Muscle layer of duodenum (tissue), 2 donors: ENCODE results near the gene PDE4A.
"Not testable (repeated sequence)": the region's sequence is repeated elsewhere in the genome, so short reads cannot be mapped to it uniquely, and the experiment has no call there.

ENCODE experiments used
- H3K27ac ChIP-seq: one replicate; pipeline ENCODE4 v1.7.0; 2013; ENCODE audit warnings: mild to moderate bottlenecking, low read length
- H3K27me3 ChIP-seq: one replicate; pipeline ENCODE4 v1.7.0; 2013; ENCODE audit warnings: low read depth, mild to moderate bottlenecking, control low read depth, low read length
- H3K36me3 ChIP-seq, 2 donors: one replicate each; pipeline ENCODE4 v1.7.0; 2013; ENCODE audit warnings: low read length in 2 of 2, control low read depth in 1 of 2, mild to moderate bottlenecking in 1 of 2; ENCODE audit not compliant: insufficient read depth in 2 of 2, control insufficient read depth in 1 of 2
- H3K4me1 ChIP-seq, 2 donors: one replicate each; pipeline ENCODE4 v1.7.0; 2013; ENCODE audit warnings: low read length in 2 of 2, mild to moderate bottlenecking in 2 of 2, control low read depth in 1 of 2, moderate library complexity in 1 of 2; ENCODE audit not compliant: insufficient read depth in 2 of 2, control insufficient read depth in 1 of 2
- H3K4me3 ChIP-seq, 2 donors: one replicate each; pipeline ENCODE4 v1.7.0; 2013; ENCODE audit warnings: low read length in 2 of 2, low read depth in 1 of 2, mild to moderate bottlenecking in 1 of 2
- H3K9me3 ChIP-seq, 2 donors: one replicate each; pipeline ENCODE4 v1.7.0; 2013; ENCODE audit warnings: low read length in 2 of 2, control low read depth in 1 of 2, mild to moderate bottlenecking in 1 of 2; ENCODE audit not compliant: control insufficient read depth in 1 of 2
- donor health status: healthy.

Gene PDE4A

DNA sequence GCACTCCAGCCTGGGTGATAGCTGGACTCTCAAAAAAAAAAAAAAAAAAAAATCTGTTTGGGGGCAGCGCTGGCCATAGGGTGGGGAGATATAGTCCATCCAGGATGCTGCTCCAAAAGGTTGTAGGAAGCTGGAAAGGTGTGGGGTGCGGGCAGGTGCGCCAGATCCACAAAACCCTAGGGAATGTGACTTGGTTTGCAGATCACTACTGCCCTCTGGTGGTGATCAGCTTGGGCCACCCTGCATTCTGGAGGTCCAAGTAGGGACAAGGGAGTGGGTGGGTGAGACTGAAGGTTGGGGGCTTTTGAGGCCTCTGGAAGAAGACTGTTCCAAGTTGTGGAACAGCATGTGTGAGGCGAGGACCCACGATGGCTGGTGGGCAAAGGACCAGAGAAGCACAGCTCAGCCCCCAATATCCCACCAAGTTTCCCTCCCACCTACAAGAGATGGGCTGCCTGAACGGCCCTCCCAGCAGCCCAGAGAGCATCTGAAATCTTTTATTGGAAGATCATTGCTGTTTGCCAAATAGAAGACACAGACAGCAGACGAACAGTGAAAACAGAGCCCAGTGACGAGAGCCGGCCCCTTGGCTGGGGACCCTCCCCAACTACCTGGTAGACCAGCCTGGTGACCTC, 29.6 kb upstream of the PDE4A start:
- H3K4me3 ChIP-seq, result no peak overlapping the region
- H3K9me3 ChIP-seq, result no peaks in the 10 kb centered on the region
- peaks cover 14 to 42% of the 10 kb centered on the region in 2 donors for H3K36me3 ChIP-seq
- H3K27ac ChIP-seq, result no peak overlapping the region
- no peaks in the 10 kb centered on the region for H3K27me3 ChIP-seq
- H3K4me1 ChIP-seq, result peaks cover 0 to 7% of the 10 kb centered on the region in 2 donors

GRCh38 chr19:10392120-10392519, 28.2 kb upstream of the PDE4A start:
- H3K4me1 ChIP-seq, result peaks cover 0 to 7% of the 10 kb centered on the region in 2 donors
- H3K27ac ChIP-seq, result no peak overlapping the region
- no peaks in the 10 kb centered on the region for H3K27me3 ChIP-seq
- no peak overlapping the region for H3K4me3 ChIP-seq
- H3K9me3 ChIP-seq, result no peaks in the 10 kb centered on the region
- H3K36me3 ChIP-seq, result peaks cover 14 to 46% of the 10 kb centered on the region in 2 donors

GRCh38 chr19:10393137-10393536, 27.2 kb upstream of the PDE4A start:
- H3K4me1 ChIP-seq, result peaks cover 0 to 7% of the 10 kb centered on the region in 2 donors
- no peak overlapping the region for H3K4me3 ChIP-seq
- no peaks in the 10 kb centered on the region for H3K27me3 ChIP-seq
- H3K36me3 ChIP-seq, result peaks cover 14 to 46% of the 10 kb centered on the region in 2 donors
- no peaks in the 10 kb centered on the region for H3K9me3 ChIP-seq
- no peak overlapping the region for H3K27ac ChIP-seq

DNA sequence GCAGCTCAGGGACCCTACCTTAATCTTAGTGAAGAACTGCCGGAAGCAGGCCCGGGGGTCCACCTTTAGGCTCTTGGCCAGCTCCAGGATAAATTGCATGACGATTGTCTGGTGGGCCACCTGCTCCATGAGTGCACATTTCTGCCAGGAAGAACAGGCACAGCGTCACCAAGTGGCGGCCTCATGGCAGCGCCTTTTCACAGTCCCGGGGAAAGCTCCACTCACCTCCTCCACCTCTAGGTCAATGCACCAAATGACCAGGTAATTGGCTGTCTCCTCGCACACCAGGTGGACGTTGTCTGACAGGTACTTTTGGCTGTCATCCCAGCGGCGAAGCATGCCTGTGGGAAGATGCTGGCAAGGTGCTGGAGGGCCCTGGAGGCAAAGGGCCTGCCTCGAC, 25.3 kb upstream of the PDE4A start:
- H3K36me3 ChIP-seq, result peaks cover 22 to 46% of the 10 kb centered on the region in 2 donors

DNA sequence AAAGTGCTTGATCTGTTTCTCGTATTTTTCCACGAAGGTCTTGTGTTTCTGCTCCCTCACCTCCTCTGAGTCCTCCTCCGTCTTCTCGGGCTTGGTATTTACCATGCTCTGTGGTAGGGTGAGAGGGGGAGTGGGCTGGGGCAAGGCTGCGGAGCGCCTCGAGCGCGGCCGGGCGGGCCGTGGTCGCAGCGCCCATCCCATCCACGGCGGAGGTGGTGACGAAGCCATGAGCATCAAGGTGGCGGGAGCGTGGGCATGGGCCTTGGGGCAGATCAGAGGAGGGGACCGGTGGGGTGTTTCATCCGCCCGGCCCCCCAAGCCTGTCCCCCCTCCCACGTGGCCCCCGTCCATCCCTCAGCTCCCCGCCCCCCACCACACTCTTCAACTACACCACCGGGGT, 24.9 kb upstream of the PDE4A start:
- no peaks in the 10 kb centered on the region for H3K27me3 ChIP-seq
- H3K9me3 ChIP-seq, result no peaks in the 10 kb centered on the region
- H3K36me3 ChIP-seq, result peaks cover 22 to 46% of the 10 kb centered on the region in 2 donors
- H3K4me3 ChIP-seq, result no peak overlapping the region
- H3K27ac ChIP-seq, result no peak overlapping the region
- peaks cover 0 to 4% of the 10 kb centered on the region in 2 donors for H3K4me1 ChIP-seq

More for the DNA sequence above, 25.3 kb upstream of the PDE4A start:
- H3K4me3 ChIP-seq, result no peak overlapping the region
- no peaks in the 10 kb centered on the region for H3K27me3 ChIP-seq
- no peak overlapping the region for H3K27ac ChIP-seq
- no peaks in the 10 kb centered on the region for H3K9me3 ChIP-seq
- peaks cover 0 to 2% of the 10 kb centered on the region in 2 donors for H3K4me1 ChIP-seq

DNA sequence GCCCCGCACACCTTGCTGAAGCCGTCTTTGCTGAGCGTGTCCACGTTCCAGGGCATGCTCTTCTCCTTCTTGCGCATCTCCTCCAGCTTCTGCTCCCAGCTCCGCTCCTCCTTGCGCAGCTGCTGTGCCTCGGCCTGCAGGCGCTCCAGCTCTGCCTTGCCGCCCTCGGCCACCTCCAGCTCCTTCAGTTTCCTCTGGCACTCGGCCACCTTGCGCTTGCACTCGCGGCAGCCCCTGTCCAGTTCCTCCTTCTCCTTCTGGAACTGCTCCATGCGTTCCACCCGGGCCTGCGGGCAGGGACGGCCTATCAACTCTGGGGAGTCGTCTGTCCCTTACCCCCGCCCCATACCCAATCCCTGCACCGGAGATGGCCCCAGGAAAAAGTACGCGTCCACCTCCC, 24.4 kb upstream of the PDE4A start:
- peaks cover 0 to 7% of the 10 kb centered on the region in 2 donors for H3K4me1 ChIP-seq
- no peak overlapping the region for H3K4me3 ChIP-seq
- no peak overlapping the region for H3K27ac ChIP-seq
- H3K27me3 ChIP-seq, result no peaks in the 10 kb centered on the region
- peaks cover 22 to 44% of the 10 kb centered on the region in 2 donors for H3K36me3 ChIP-seq
- H3K9me3 ChIP-seq, result no peaks in the 10 kb centered on the region

DNA sequence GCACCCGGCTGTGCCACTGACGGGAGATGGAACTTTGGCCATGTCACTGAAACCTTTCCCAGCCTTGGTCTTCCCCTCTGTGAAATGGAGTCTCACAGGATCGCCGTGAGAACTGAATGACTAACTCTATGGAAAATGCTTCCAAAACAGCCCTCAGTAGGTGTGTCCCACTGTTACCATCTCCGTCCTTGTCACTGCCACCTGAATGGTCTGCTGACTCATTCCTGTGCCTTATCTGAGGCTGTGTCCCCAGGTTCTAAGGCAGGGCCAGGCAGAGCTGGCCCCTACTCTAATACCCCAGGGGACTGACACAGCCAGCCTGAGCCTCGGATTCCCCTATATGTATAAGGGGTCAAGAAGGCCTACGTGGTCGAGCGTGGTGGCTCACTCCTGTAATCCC, 21.5 kb upstream of the PDE4A start:
- Histone ChIP-seq H3K4me1 (peaks cover 0 to 28% of the 10 kb centered on the region in 2 donors), H3K9me3 (no peaks in the 10 kb centered on the region), H3K27ac (no peak overlapping the region), H3K36me3 (peaks cover 11 to 18% of the 10 kb centered on the region in 2 donors), H3K27me3 (no peaks in the 10 kb centered on the region), H3K4me3 (no peak overlapping the region)

GRCh38 chr19:10399340-10399739, 21.0 kb upstream of the PDE4A start:
- not testable (repeated sequence) for H3K27me3 ChIP-seq, H3K9me3 ChIP-seq, H3K27ac ChIP-seq, H3K4me3 ChIP-seq
- peaks cover 0 to 32% of the 10 kb centered on the region in 2 donors for H3K4me1 ChIP-seq
- H3K36me3 ChIP-seq, result peaks cover 11 to 15% of the 10 kb centered on the region in 2 donors

- Histone ChIP-seq H3K9me3 (no peaks in the 10 kb centered on the region), H3K27me3 (no peaks in the 10 kb centered on the region), H3K4me1 (peaks cover 0 to 38% of the 10 kb centered on the region in 2 donors), H3K4me3 (no peak overlapping the region), H3K36me3 (peaks cover 11 to 12% of the 10 kb centered on the region in 2 donors), H3K27ac (no peak overlapping the region)
Observed at GRCh38 chr19:10399878-10400277, 20.5 kb upstream of the PDE4A start.

GRCh38 chr19:10402441-10403038, 17.8 kb upstream of the PDE4A start:
- Histone ChIP-seq H3K9me3 (no peaks in the 10 kb centered on the region), H3K36me3 (peaks cover 0 to 8% of the 10 kb centered on the region in 2 donors), H3K4me3 (peak overlapping the region; percentile 87 to 98), H3K27me3 (no peaks in the 10 kb centered on the region), H3K4me1 (peaks cover 0 to 40% of the 10 kb centered on the region in 2 donors), H3K27ac (peak overlapping the region; percentile 85)

- peaks cover 0 to 40% of the 10 kb centered on the region in 2 donors for H3K4me1 ChIP-seq
Observed at GRCh38 chr19:10403137-10404021, 17.0 kb upstream of the PDE4A start, which contains the start of gene CDC37. Gene CDC37, minus strand, starts transcription at chr19:10403542. Its CDS starts 63 bp downstream, at chr19:10403479.

More at GRCh38 chr19:10403137-10404021, 17.0 kb upstream of the PDE4A start, which contains the start of gene CDC37:
- Histone ChIP-seq H3K36me3 (peaks cover 0 to 5% of the 10 kb centered on the region in 2 donors), H3K4me3 (peak within 1 kb of the TSS; percentile 87 to 98), H3K27ac (peak within 1 kb of the TSS; percentile 85), H3K9me3 (no peaks in the 10 kb centered on the region), H3K27me3 (no peaks in the 10 kb centered on the region)
